Stimulated activated CD8-positive, alpha-beta memory T cell treated with anti-CD3 and anti-CD28 coated beads, Interleukin-12 subunit alpha, Interleukin-12 subunit beta, amount 100 ng/mL, for 24 hours (primary cell): ENCODE results near the gene GNA12.

ENCODE experiments used
- DNase-seq: peaks from one replicate; pipeline ENCODE4 v3.0.0-alpha.2; 2020; ENCODE audit errors: extremely low read depth

Gene GNA12, protein sequence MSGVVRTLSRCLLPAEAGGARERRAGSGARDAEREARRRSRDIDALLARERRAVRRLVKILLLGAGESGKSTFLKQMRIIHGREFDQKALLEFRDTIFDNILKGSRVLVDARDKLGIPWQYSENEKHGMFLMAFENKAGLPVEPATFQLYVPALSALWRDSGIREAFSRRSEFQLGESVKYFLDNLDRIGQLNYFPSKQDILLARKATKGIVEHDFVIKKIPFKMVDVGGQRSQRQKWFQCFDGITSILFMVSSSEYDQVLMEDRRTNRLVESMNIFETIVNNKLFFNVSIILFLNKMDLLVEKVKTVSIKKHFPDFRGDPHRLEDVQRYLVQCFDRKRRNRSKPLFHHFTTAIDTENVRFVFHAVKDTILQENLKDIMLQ

DNA sequence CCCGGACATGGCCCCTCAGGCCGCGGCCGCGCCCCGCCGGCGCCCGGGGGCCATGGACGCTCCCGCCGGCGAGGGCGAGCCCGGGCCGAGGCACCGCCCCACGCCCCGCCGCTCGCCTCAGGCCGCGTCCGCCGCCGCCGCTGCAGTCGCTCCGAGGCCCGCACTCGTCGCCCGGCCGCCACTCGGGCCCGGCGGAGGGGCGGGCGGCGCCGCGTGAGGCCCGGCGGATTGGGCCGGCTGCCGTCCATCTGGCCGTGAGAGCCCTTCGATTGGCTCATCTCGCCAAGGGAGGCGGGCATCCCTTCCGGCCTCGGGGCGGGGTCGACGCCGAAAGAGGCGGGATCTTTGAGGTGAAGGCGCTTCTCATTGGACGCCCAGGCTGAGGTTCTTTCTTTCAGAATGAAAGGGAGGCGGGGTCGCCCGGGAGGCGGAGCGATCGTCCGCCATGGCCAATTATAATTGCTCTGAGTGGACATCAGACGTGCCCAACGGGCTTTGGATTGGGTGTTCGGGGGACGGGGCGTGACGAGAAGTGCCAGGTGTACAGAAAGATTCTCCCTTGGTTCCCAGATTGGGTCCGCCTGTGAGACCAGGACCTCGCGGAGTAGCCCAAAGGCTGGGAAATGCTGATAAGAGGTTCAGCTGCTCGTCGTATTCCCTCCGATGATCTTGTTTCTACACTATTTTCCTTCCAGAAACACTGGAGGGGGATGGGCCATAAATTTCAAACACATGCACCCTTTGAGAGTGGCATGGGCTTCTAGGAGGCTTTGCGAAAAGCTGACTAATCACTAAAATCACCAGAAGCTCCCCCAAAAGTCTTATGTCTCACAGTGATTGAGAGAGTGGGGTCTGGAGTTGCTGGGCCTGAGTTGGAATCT, at the start of gene GNA12:
TSS of gene GNA12 (minus strand) at position 156 of the 881 bp plus-strand sequence. CDS start at position 9, 147 bp downstream.
- peak; percentile 92 for DNase-seq

DNA sequence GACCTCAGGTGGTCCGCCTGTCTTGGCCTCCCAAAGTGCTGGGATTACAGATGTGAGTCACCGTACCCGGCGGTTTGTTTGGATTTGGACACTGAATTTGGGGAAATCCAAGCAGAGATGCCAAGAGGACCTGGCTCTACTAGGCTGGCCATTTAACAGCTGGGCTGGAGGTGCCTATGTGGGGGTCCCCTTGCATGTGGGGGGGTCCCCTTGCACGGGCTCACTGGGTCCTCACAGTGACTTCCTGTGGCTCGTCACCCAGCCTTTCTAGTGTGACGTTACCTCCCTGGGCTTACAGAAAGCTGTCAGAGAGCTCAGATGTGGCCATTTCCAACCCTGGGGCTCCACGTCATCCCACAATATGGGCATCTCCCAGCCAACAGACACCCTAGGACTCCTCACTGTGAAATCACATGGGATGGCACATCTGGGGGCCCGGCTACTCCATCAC, 49.3 kb upstream of the GNA12 start:
- no peak for DNase-seq

- no peak for DNase-seq
Measured at GRCh38 chr7:2892549-2892948, 48.4 kb upstream of the GNA12 start.

- no peak for DNase-seq
Measured at GRCh38 chr7:2887816-2888215, 43.7 kb upstream of the GNA12 start.

DNA sequence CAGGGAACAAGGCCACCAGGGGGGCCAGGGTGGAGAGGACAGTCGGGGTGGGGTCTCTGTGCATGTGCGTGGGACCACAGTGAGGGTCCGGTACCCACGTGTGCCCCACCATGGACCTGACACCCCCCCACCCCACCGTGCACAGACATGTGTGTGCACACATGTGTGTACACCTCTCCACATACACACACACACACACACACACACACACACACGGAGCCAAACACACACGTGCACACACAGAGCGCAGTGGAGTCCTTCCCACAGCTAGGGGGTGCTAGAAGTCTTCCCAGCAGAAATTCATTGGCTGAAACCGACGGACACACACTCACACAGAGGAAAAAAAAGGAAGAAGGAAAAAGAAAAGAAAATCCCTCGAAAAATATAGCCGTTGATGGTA, 42.8 kb upstream of the GNA12 start:
- DNase-seq, result no peak

GRCh38 chr7:2886391-2886790, 42.3 kb upstream of the GNA12 start:
- DNase-seq, result no peak

DNA sequence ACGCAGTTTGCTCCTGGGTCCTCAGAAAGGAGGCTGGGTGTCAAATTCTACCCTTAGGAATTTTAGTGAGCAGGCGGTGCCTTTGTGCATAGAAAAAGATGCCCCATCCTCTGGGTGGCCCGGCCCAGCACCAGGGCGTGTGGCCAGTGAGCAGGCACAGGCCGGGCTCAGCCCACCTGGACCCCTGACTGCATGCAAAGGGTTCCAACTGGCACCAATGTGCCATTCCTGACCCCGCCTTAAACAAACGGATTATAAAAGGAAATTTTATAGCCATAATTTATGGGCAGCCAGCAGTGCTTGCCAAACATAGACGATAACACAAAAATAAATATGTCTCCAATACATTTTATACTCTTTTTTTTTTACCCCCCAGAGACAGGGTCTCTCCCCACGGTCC, 40.1 kb upstream of the GNA12 start:
- DNase-seq, result no peak

- no peak for DNase-seq
Measured at GRCh38 chr7:2883101-2883500, 39.0 kb upstream of the GNA12 start.

GRCh38 chr7:2882111-2882510, 38.0 kb upstream of the GNA12 start:
- no peak for DNase-seq

DNA sequence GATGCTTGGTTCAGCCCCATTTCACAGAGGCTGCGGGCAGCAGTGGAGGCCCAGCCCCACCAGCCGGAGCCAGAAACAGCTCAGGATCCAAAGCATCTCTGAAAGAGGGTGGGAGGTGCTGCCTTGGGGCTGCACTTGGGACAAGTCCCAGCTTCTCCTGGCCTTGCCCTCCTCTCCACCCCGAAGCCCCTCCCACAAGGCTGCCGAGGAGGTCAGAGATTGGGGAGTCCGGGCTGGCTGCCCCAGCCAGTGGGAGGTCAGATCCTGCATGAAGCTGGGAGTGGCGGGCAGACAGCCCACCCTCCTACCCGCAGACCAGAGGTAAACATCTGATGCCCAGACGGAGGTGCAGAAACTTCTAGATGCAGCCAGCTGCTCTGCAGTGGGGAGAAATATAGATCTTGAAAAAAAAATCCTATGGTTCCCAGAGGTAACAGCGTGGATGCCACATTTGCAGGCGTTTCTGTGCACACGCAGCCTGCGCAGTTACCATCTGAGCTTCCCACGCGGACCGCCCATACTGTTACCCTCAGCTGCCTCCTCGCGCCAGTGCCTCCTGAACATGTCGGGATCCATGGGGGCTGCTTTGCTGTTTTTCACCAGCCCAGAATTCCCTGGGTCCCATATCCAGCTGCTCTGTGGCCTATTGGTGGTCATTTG, 36.9 kb upstream of the GNA12 start:
- DNase-seq, result no peak

DNA sequence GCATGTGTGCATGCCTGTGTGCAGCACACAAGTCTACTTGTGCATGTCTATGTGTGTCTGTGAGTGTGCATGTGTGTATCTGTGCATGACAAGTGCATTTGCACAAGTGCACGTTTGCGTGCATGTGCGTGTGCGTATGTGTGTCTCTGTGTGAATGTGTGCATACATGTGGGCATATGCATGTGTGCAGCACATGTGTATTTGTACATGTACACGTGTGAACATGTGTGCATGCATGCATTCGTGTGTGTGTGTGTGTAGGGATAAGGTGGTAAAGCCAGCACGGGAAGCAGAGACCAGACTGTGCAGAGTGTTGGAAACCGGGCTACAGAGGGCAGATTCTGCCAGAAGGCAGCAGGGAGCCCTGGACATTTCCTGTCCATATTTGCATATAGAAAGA, 35.9 kb upstream of the GNA12 start:
- no peak for DNase-seq

DNA sequence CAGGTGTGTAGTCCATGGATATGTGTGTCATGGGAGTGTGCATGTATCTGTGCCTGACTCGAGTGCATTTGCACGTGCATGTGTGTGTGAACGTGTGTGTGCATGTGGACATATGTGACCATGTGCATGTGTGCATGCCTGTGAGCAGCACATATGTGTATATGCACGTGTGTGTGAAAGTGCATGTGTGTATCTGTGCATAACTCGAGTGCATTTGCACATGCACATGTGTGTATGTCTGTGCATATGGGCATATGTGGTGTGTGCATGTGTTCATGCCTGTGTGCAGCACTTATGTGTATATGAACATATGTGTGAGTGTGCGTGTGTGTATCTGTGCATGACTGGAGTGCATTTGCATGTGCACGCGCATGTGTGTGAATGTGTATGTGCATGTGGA, 35.2 kb upstream of the GNA12 start:
- no peak for DNase-seq

DNA sequence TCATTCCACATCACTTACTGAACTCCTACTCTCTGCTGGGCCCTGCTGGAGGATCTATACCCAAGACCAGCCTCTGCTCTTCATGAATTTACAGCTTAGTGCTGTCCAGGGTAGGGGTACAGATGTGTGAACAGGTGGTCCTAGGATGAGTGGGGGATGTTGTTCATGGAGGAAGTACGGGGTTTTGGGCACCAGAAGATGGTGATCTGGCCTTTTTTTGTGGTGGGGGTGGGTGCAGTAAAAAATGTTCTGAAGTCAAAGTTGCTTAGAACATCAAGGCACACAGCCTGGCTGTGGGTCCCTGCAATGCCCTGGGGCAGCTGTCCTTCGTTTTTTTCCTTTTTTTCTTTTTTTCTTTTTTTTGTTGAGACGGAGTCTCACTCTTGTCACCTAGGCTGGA, 34.2 kb upstream of the GNA12 start:
- no peak for DNase-seq

DNA sequence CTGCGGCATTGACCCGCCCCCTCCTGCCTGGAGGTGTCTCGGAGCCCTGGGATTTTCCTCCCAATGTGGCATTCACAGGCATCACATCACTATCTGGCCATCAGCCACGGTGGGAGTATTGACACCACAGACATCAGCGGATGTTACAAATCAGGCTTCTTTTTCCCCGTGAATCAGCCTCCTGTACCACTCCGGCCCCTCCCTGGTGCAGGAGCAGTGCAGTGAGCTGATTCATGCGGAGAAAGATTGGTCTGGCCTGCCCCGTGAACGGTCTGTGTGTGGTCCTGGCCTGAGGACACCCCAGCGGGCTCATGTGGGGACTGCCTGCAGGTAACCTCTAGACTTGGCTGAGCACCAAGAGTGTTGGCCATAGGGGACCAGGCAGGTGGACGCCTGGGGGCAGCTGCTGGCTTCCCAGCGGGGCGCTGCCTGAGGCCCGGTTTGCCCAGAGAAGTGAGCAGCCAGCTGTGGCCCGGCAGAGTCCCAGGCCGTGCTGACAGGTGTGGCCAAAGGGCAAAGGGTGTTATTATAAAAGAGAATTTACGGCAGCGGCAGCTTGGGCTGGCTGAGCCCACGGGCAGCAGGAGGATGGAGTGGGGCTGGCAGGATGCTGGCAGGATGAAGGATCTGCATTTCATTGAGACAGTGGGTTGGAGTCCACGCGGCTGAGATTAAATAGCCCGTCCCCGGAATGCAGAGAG, 32.1 kb upstream of the GNA12 start:
- DNase-seq, result no peak

GRCh38 chr7:2873686-2874551, 29.8 kb upstream of the GNA12 start:
- no peak for DNase-seq

GRCh38 chr7:2873146-2873545, 29.0 kb upstream of the GNA12 start:
- no peak for DNase-seq

DNA sequence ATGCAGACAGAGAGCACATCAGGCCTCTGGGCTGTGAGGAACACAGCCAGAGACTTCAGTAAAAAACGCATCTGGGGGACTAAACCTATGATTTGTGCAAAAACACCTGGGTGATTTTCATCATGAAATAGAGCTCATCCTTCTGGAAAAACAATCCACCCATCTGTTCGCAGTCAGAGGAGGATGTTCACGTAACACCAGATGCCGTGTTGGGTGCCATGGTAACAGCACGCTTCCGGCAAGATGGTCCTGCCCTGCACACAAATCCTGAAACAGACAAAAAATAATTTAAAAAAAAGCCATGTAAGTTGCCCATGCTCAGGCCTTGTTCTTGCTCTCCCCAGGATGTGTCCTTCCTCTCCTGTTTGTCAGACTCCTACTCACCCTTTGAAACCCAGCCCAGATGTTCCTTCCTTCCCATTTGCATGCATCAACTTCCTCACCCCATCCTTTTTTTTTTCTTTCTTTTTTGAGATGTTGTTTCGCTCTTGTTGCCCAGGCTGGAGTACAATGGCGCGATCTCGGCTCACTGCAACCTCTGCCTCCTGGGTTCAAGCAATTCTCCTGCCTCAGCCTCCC, 28.3 kb upstream of the GNA12 start:
- no peak for DNase-seq

GRCh38 chr7:2870471-2870931, 26.4 kb upstream of the GNA12 start:
- no peak for DNase-seq

DNA sequence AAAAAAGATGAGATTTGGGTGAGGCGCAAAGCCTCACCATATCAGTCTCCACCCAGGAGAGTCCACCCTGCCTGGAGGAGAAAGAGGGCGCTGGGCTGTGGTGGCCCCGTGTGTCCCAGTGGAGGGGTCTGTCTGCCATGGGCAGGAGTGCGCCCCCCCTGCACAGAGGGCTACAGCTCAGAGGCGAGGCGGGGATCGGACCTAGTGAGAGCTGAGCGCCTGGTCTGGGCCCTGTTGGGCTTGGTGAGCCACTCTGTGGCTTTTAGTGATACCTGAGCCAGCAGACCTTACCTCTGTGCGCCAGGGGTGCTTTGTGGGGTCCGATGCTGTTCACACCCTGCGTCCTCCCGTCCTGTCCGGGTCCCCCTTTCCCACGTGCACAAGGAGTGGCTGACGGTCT, 25.9 kb upstream of the GNA12 start:
- no peak for DNase-seq

DNA sequence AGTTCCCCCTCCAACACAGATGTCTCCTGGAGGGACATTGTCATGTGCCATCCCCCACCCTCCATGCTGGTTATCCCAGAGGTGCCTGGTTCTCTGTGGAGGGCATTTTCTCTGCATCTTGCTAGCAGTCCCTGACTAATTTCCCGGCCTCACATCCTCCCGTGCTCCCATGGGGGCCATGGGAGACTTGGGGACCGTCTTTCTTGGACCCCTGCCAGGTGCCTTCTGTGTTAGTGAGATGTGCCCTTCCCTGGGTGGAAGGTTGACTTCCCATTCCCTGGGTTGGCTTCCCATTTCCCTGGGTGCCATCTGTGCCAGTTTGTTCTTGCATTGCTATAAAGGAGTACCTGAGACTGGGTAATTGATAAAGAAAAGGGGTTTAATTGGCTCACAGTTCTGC, 22.5 kb upstream of the GNA12 start:
- DNase-seq, result no peak
